Measurements from ENCODE around the gene OR51B6.

GRCh38 chr11:5367448-5368074 lies 16.3 kb downstream of the OR51B6 start:
- TF ChIP-seq CTCF (conservative IDR thresholded peaks at IDR 0.05 in 1 of 2, IDR thresholded peaks at IDR 0.05 in 1 of 2; ENCODE audit: extremely low read depth in 1 of 2, insufficient read depth in 1 of 2, low read depth in 1 of 2, low read length in 2 of 2) (no peak), EZH2 (IDR thresholded peaks at IDR 0.05; ENCODE audit: borderline replicate concordance, low read length) (no peak)
